H9 (cell line): ENCODE data around the gene TRERF1. TPM values are rescaled to one million over a fixed set of nuclear protein-coding genes. Genes with fewer than 3 reads are reported as not detected.

Source experiments
- DNase-seq: peaks from one replicate; pipeline ENCODE4 v3.0.0-alpha.2; 2017
- H2AFZ ChIP-seq: one replicate; pipeline ENCODE4 v1.6.1; 2013; ENCODE audit warnings: mild to moderate bottlenecking, low read length, control low read depth, moderate library complexity
- H2AK5ac ChIP-seq: 2 replicates; pipeline ENCODE4 v1.6.1; 2013; ENCODE audit warnings: low read length, control low read depth, mixed read lengths; ENCODE audit not compliant: insufficient read length
- H2BK120ac ChIP-seq: one replicate; pipeline ENCODE4 v1.6.1; 2013; ENCODE audit warnings: low read depth, mild to moderate bottlenecking, low read length, control low read depth, inconsistent platforms; ENCODE audit not compliant: poor library complexity, severe bottlenecking
- H2BK12ac ChIP-seq: 2 replicates; pipeline ENCODE4 v1.6.1; 2013; ENCODE audit warnings: low read length, control low read depth, mixed read lengths, low read depth; ENCODE audit not compliant: insufficient read length
- H2BK15ac ChIP-seq: 2 replicates; pipeline ENCODE4 v1.6.1; 2013; ENCODE audit warnings: low read depth, low read length, control low read depth
- H2BK20ac ChIP-seq: one replicate; pipeline ENCODE4 v1.6.1; 2013; ENCODE audit warnings: low read depth, mild to moderate bottlenecking, low read length, control low read depth, inconsistent platforms; ENCODE audit not compliant: poor library complexity, severe bottlenecking
- H2BK5ac ChIP-seq: 2 replicates; pipeline ENCODE4 v1.6.1; 2013; ENCODE audit warnings: low read length, control low read depth, mixed read lengths; ENCODE audit not compliant: insufficient read length
- H3K14ac ChIP-seq: 2 replicates; pipeline ENCODE4 v1.6.1; 2013; ENCODE audit warnings: low read length, control low read depth; ENCODE audit not compliant: insufficient read depth
- H3K18ac ChIP-seq: 2 replicates; pipeline ENCODE4 v1.6.1; 2013; ENCODE audit warnings: low read depth, mild to moderate bottlenecking, mixed read lengths, low read length, control low read depth; ENCODE audit not compliant: insufficient read length
- H3K23ac ChIP-seq: 2 replicates; pipeline ENCODE4 v1.6.1; 2013; ENCODE audit warnings: low read length, control low read depth, mixed read lengths, low read depth; ENCODE audit not compliant: insufficient read length
- H3K23me2 ChIP-seq: 2 replicates; pipeline ENCODE4 v1.6.1; 2013; ENCODE audit warnings: low read depth, mild to moderate bottlenecking, mixed read lengths, low read length, control low read depth; ENCODE audit not compliant: insufficient read length, poor library complexity, severe bottlenecking
- H3K27ac ChIP-seq: 2 replicates; pipeline ENCODE4 v1.5.1; 2013; ENCODE audit warnings: low read length, control low read depth, mixed read lengths, low read depth; ENCODE audit not compliant: insufficient read length
- H3K27me3 ChIP-seq: 2 replicates; pipeline ENCODE4 v1.6.1; 2013; ENCODE audit warnings: low read length, control low read depth, inconsistent platforms; ENCODE audit not compliant: insufficient read depth
- H3K4ac ChIP-seq: 2 replicates; pipeline ENCODE4 v1.6.1; 2013; ENCODE audit warnings: low read depth, mild to moderate bottlenecking, control low read depth, inconsistent platforms, low read length, moderate library complexity
- H3K4me1 ChIP-seq: 2 replicates; pipeline ENCODE4 v1.6.1; 2013; ENCODE audit warnings: low read length, control low read depth, inconsistent platforms; ENCODE audit not compliant: insufficient read depth
- H3K4me2 ChIP-seq: 2 replicates; pipeline ENCODE4 v1.6.1; 2013; ENCODE audit warnings: low read length, control low read depth, mixed read lengths; ENCODE audit not compliant: insufficient read length, insufficient read depth
- H3K56ac ChIP-seq: 2 replicates; pipeline ENCODE4 v1.6.1; 2013; ENCODE audit warnings: low read depth, mild to moderate bottlenecking, mixed read lengths, low read length, control low read depth; ENCODE audit not compliant: insufficient read length
- H3K79me1 ChIP-seq: 2 replicates; pipeline ENCODE4 v1.6.1; 2013; ENCODE audit warnings: low read depth, mild to moderate bottlenecking, moderate library complexity, low read length, control low read depth, inconsistent platforms; ENCODE audit not compliant: insufficient read depth, poor library complexity, severe bottlenecking
- H3K79me2 ChIP-seq: 2 replicates; pipeline ENCODE4 v1.6.1; 2013; ENCODE audit warnings: low read length, control low read depth, inconsistent platforms; ENCODE audit not compliant: insufficient read depth
- H3K9ac ChIP-seq: 2 replicates; pipeline ENCODE4 v1.6.1; 2013; ENCODE audit warnings: low read length, control low read depth, mixed read lengths; ENCODE audit not compliant: insufficient read length; ENCODE audit errors: extremely low read depth
- H3K9me3 ChIP-seq: one replicate; pipeline ENCODE4 v1.6.1; 2013; ENCODE audit warnings: low read depth, low read length, inconsistent platforms; ENCODE audit not compliant: control insufficient read depth
- H3T11ph ChIP-seq: one replicate; pipeline ENCODE4 v1.6.1; 2013; ENCODE audit warnings: mild to moderate bottlenecking, low read length, control low read depth, inconsistent platforms
- H4K20me1 ChIP-seq: one replicate; pipeline ENCODE4 v1.6.1; 2013; ENCODE audit not compliant: control insufficient read depth, insufficient read length, insufficient read depth
- H4K5ac ChIP-seq: 2 replicates; pipeline ENCODE4 v1.6.1; 2013; ENCODE audit warnings: low read depth, mild to moderate bottlenecking, mixed read lengths, low read length, control low read depth; ENCODE audit not compliant: insufficient read length
- H4K8ac ChIP-seq: replicated peaks from 2 replicates; pipeline ENCODE4 v1.6.1; 2013; ENCODE audit warnings: low read length, control low read depth, mixed read lengths, low read depth; ENCODE audit not compliant: insufficient read length
- H4K91ac ChIP-seq: 2 replicates; pipeline ENCODE4 v1.6.1; 2013; ENCODE audit warnings: low read depth, mild to moderate bottlenecking, moderate library complexity, mixed read lengths, low read length, control low read depth; ENCODE audit not compliant: insufficient read length
- H3K27ac Mint-ChIP-seq, 3 experiments: 2 replicates in 2 of 3; 3 replicates in 1 of 3; pipeline ENCODE4 v1.8.0; 2020 to 2021; ENCODE audit warnings: mixed read lengths in 3 of 3, mild to moderate bottlenecking in 1 of 3, moderate library complexity in 1 of 3
- H3K27me3 Mint-ChIP-seq: 2 replicates; pipeline ENCODE4 v1.8.0; 2021; ENCODE audit warnings: low read depth, mild to moderate bottlenecking, moderate library complexity, mixed read lengths
- H3K36me3 Mint-ChIP-seq, 3 experiments: 2 replicates in 2 of 3; 3 replicates in 1 of 3; pipeline ENCODE4 v1.8.0; 2020 to 2021; ENCODE audit warnings: low read depth in 3 of 3, mixed read lengths in 3 of 3; ENCODE audit not compliant: insufficient read depth in 1 of 3
- H3K4me1 Mint-ChIP-seq, 2 experiments: 2 replicates each; pipeline ENCODE4 v1.8.0; 2020; ENCODE audit warnings: mixed read lengths in 2 of 2
- H3K4me3 Mint-ChIP-seq, 2 experiments: 2 replicates in 1 of 2; 3 replicates in 1 of 2; pipeline ENCODE4 v1.8.0; 2020 to 2021; ENCODE audit warnings: mild to moderate bottlenecking in 2 of 2, mixed read lengths in 2 of 2, moderate library complexity in 1 of 2
- H3K9me3 Mint-ChIP-seq, 2 experiments: 2 replicates in 1 of 2; 3 replicates in 1 of 2; pipeline ENCODE4 v1.8.0; 2020; ENCODE audit warnings: mild to moderate bottlenecking in 2 of 2, mixed read lengths in 2 of 2, moderate library complexity in 1 of 2
- CTCF ChIP-seq: fragments of 200-600 bp; sonication (generic); conservative IDR thresholded peaks from 3 replicates; pipeline ENCODE4 v1.8.0; 2021; ENCODE audit warnings: antibody characterized with exemption, mild to moderate bottlenecking
- WGBS: extraction: QIAGEN DNeasy Blood & Tissue Kit; methylation state at CpG from one replicate; pipeline ENCODE4 v1.1.7; 2013; ENCODE audit warnings: missing lambda C conversion rate, low lambda C conversion rate, mixed read lengths; ENCODE audit not compliant: insufficient read length; ENCODE audit errors: extremely low coverage; 5-methylcytosine and 5-hydroxymethylcytosine counted together
- total RNA-seq: library from RNA; stranded (reverse); gene quantifications from 2 replicates; pipeline ENCODE4 v1.2.1, GENCODE V29; 2021

The TRERF1 gene
- total RNA-seq, 1 experiment from 2014 or later: 19.7 TPM

DNA sequence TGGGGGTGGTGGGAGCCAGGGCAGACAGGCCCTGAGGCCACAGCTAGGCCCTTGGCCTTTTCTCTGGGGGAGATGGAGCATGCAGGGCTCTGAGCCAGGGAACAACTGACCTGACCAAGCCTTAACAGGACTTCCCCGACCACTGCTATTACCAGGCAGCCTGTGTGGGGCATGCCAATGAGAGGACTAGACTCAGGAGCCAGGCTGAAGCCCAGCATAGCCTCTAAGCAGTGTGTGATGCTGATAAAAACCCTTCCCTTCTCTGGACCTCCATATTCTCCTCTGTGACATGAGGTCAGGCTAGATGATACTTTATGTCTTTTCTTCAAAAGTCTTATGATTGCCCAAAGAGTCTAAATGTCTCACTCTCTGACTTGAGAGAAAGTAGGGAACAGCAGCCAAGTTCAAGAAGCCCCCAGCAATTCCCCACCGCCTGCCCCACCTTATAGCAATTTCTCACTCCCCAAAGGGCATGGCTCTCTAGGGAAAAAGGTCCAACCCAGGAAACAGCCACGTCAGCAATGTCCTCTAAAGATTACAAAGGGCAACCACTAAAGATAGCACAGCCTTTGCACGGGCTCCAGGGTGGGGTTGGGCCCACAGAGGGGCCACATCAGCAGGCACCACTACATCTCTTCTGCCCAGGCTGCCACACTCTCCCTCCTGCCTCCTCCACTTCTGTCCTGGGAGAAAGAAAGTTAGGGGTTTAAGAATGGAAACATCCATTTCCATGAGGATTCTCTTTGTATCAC lies 71.3 kb downstream of the TRERF1 start:
- Histone ChIP-seq H3K4me1 (peaks cover 3% of the 10 kb centered on the region; the same call in 1 of the 2 replicates), H3K27me3 (no peaks in the 10 kb centered on the region), H2AFZ (no peak overlapping the region), H3K14ac (no peak overlapping the region), H2BK12ac (no peak overlapping the region), H3K79me2 (peaks cover 8% of the 10 kb centered on the region; the same call in 1 of the 2 replicates), H2BK20ac (no peak overlapping the region), H4K91ac (no peak overlapping the region), H3K79me1 (peaks cover 15% of the 10 kb centered on the region), H2BK15ac (no peak overlapping the region), H3K23ac (no peak overlapping the region), H3K9me3 (no peaks in the 10 kb centered on the region), H3K27ac (no peak overlapping the region), H4K5ac (no peak overlapping the region), H3K23me2 (no peaks in the 10 kb centered on the region), H4K20me1 (no peaks in the 10 kb centered on the region), H3K9ac (no peak overlapping the region), H3K18ac (no peak overlapping the region), H2BK120ac (no peak overlapping the region), H3K4ac (no peak overlapping the region), H2BK5ac (peak overlapping the region; percentile 25), H3K4me2 (no peak overlapping the region), H2AK5ac (no peak overlapping the region), H3T11ph (no peak overlapping the region), H4K8ac (no peak overlapping the region), H3K56ac (no peak overlapping the region)
- H3K36me3 Mint-ChIP-seq: peaks cover 2 to 4% (median 3%) of the 10 kb centered on the region in 3 experiments; a peak in 5 of 7 replicates
- H3K27ac Mint-ChIP-seq: peak overlapping the region in 1 of 3 experiments; percentile 69; a peak in 2 of 7 replicates
- WGBS: no CpG with 5 or more reads among the region's 4 CpGs
- peaks cover 7 to 17% of the 10 kb centered on the region in 2 experiments for H3K4me1 Mint-ChIP-seq
- no peaks in the 10 kb centered on the region for H3K27me3 Mint-ChIP-seq
- H3K9me3 Mint-ChIP-seq: no peaks in the 10 kb centered on the region
- DNase-seq: no peak
- H3K4me3 Mint-ChIP-seq: no peak overlapping the region
- TF ChIP-seq CTCF: no peak
